ENCODE measurements around the gene USP11. TPM values are rescaled to one million over a fixed set of nuclear protein-coding genes. Genes with fewer than 3 reads are reported as not detected.

USP11 gene
- total and polyA plus RNA-seq, 10 donors, result 19.9 to 91.5 (median 58.7) TPM

DNA sequence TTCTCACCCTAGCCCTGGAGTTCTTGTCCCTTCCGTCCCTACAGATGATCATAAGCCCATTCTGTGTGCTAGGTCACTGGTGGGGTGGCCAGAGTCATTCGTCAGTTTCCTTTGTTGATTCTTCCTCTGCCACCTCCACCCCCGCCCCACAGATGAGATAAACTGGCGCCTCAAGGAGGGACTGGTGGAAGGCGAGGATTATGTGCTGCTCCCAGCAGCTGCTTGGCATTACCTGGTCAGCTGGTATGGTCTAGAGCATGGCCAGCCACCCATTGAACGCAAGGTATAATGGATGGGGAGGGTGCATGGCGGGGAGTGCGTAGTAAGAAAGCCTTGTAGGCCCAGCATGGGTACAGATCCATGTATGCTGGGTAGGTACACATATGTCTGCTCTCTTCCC lies 6.4 kb downstream of the USP11 start:
- peaks cover 0 to under 1% (median 0%) of the 10 kb centered on the region in 7 donors for H3K27me3 ChIP-seq (replicated peaks in 1 of 7)
- whole genome bisulfite sequencing, 5 donors, result 86 to 95% (median 90%) methylated on average over 7 to 8 of the region's 8 CpGs
- H3K36me3 ChIP-seq, result peaks cover 0 to 53% (median 22%) of the 10 kb centered on the region in 6 donors
- H3K27ac ChIP-seq, result no peak overlapping the region
- intact Hi-C loops (cut with DNase I; ENCODE audit: low total_unique reads), result no loop called here
- no peak for DNase-seq
- peaks cover 0 to 30% (median 0%) of the 10 kb centered on the region in 6 donors for H3K4me1 ChIP-seq
- TF ChIP-seq POLR2AphosphoS5 (IDR thresholded peaks at IDR 0.05) (no peak), POLR2A (IDR thresholded peaks at IDR 0.05) (no peak)
- TF ChIP-seq, protein P1, sequence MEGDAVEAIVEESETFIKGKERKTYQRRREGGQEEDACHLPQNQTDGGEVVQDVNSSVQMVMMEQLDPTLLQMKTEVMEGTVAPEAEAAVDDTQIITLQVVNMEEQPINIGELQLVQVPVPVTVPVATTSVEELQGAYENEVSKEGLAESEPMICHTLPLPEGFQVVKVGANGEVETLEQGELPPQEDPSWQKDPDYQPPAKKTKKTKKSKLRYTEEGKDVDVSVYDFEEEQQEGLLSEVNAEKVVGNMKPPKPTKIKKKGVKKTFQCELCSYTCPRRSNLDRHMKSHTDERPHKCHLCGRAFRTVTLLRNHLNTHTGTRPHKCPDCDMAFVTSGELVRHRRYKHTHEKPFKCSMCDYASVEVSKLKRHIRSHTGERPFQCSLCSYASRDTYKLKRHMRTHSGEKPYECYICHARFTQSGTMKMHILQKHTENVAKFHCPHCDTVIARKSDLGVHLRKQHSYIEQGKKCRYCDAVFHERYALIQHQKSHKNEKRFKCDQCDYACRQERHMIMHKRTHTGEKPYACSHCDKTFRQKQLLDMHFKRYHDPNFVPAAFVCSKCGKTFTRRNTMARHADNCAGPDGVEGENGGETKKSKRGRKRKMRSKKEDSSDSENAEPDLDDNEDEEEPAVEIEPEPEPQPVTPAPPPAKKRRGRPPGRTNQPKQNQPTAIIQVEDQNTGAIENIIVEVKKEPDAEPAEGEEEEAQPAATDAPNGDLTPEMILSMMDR (IDR thresholded peaks at IDR 0.05 in 8 of 11, conservative IDR thresholded peaks at IDR 0.05 in 3 of 11), result no peak
- H3K4me3 ChIP-seq, result no peak overlapping the region
- no peaks in the 10 kb centered on the region for H3K9me3 ChIP-seq

DNA sequence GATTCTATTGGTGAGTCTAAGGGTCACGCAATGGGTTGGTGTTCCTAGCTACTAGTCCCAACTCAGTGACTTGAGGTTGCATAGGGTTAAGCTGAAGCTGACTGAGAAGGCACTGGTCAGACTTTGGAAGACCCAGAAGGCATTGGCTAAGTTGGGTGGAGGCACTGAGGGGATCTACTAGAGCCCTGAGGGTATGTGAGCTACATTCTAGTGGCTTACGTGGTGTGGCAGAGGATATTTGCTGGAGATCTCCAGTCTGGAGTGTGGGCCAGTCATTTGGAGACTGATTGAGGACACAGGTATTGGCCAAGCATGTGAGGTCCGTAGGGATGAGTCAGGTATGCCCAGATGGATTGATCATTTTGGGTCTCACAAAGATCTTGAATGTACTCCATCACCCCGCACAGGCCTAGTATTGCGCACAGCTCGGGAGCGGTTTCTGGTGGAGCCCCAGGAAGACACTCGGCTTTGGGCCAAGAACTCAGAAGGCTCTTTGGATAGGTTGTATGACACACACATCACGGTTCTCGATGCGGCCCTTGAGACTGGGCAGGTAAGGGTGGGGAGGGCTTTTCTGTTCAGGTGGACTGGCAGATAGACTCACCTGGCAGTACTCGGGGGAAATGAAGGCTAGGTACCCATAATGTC lies 7.2 kb downstream of the USP11 start:
- TF ChIP-seq POLR2AphosphoS5 (IDR thresholded peaks at IDR 0.05) (no peak), POLR2A (IDR thresholded peaks at IDR 0.05) (no peak)
- TF ChIP-seq, protein P1 (IDR thresholded peaks at IDR 0.05 in 8 of 11, conservative IDR thresholded peaks at IDR 0.05 in 3 of 11), result no peak
- Histone ChIP-seq H3K36me3 (peaks cover 0 to 61% (median 30%) of the 10 kb centered on the region in 6 donors), H3K27me3 (replicated peaks in 1 of 7) (peaks cover 0 to 5% (median 0%) of the 10 kb centered on the region in 7 donors), H3K27ac (no peak overlapping the region), H3K9me3 (no peaks in the 10 kb centered on the region), H3K4me3 (no peak overlapping the region), H3K4me1 (peaks cover 0 to 22% (median 0%) of the 10 kb centered on the region in 6 donors)
- 90 to 97% (median 95%) methylated on average over 8 to 12 of the region's 12 CpGs for WGBS, 5 donors
- DNase-seq, result no peak
- intact Hi-C loops (cut with DNase I; ENCODE audit: low total_unique reads), result no loop called here

DNA sequence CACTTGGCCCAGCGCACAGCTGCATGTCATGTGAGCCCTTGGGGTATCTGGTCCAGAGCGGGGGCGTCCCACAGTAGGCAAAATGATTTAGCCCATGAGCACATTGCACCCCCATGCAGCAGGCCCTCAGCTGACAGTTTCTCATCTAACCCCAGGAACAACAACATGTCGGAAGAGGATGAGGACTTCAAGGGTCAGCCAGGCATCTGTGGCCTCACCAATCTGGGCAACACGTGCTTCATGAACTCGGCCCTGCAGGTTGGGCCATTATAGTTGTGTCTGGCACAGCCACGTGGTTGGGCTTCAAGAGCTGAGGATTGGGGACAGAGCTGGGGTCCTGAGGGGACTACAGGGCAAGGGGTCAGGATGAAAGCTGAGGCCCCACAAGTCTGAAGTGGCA lies 7.8 kb downstream of the USP11 start:
- intact Hi-C loops (cut with DNase I; ENCODE audit: low total_unique reads), result no loop called here
- H3K4me3 ChIP-seq, result no peak overlapping the region
- no peak for TF ChIP-seq POLR2AphosphoS5 (IDR thresholded peaks at IDR 0.05)
- TF ChIP-seq POLR2A (IDR thresholded peaks at IDR 0.05), result no peak
- TF ChIP-seq, protein P1 (IDR thresholded peaks at IDR 0.05 in 8 of 11, conservative IDR thresholded peaks at IDR 0.05 in 3 of 11), result no peak
- H3K36me3 ChIP-seq, result peaks cover 0 to 67% (median 35%) of the 10 kb centered on the region in 6 donors
- no peak overlapping the region for H3K27ac ChIP-seq
- peaks cover 0 to 16% (median 0%) of the 10 kb centered on the region in 6 donors for H3K4me1 ChIP-seq
- H3K9me3 ChIP-seq, result no peaks in the 10 kb centered on the region
- peaks cover 0 to 5% (median 0%) of the 10 kb centered on the region in 7 donors for H3K27me3 ChIP-seq (replicated peaks in 1 of 7)
- 92 to 100% (median 95%) methylated on average over 3 to 7 of the region's 7 CpGs for WGBS, 5 donors
- no peak for DNase-seq

DNA sequence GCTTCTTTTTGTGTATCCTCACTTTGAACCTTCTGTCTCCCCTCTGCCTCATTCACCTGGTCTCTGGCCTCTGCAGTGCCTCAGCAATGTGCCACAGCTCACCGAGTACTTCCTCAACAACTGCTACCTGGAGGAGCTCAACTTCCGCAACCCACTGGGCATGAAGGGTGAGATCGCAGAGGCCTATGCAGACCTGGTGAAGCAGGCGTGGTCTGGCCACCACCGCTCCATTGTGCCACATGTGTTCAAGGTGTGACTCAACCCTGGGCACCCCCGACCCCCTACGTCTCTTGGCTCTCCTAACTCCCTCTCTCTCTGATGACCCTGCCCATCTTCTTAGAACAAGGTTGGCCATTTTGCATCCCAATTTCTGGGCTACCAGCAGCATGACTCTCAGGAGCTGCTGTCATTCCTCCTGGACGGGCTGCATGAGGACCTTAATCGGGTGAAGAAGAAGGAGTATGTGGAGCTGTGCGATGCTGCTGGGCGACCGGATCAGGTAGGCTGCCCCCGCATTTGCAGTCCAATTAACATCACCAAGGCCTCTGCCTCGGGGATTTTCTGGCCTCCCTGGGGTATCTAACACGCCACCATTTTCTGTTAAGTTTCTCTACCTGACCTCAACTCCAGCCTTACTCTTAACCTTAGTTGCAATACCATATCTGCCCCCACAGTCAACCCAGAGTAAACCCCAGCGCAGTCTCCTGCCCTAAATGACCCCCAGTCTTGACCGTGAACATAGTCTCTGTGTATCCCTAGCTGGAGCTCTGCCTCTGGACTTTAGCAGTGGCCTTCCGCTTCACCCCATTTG lies 8.6 kb downstream of the USP11 start:
- intact Hi-C loops (cut with DNase I; ENCODE audit: low total_unique reads), result no loop called here
- Histone ChIP-seq H3K27ac (no peak overlapping the region), H3K4me3 (no peak overlapping the region), H3K27me3 (replicated peaks in 1 of 7) (peaks cover 0 to 5% (median 0%) of the 10 kb centered on the region in 7 donors), H3K9me3 (no peaks in the 10 kb centered on the region), H3K4me1 (peaks cover 0 to 9% (median 0%) of the 10 kb centered on the region in 6 donors), H3K36me3 (peaks cover 0 to 75% (median 40%) of the 10 kb centered on the region in 6 donors)
- TF ChIP-seq, protein P1 (IDR thresholded peaks at IDR 0.05 in 8 of 11, conservative IDR thresholded peaks at IDR 0.05 in 3 of 11), result no peak
- TF ChIP-seq POLR2A (IDR thresholded peaks at IDR 0.05), result no peak
- WGBS, 5 donors, result 95 to 97% (median 96%) methylated on average over 9 to 18 of the region's 18 CpGs
- DNase-seq, result no peak
